ENCODE results near the gene UFSP1. TPM values are rescaled to one million over a fixed set of nuclear protein-coding genes. Genes with fewer than 3 reads are reported as not detected.

Gene UFSP1
- total RNA-seq, 1 experiment from 2014 or later = 5.6 TPM

DNA sequence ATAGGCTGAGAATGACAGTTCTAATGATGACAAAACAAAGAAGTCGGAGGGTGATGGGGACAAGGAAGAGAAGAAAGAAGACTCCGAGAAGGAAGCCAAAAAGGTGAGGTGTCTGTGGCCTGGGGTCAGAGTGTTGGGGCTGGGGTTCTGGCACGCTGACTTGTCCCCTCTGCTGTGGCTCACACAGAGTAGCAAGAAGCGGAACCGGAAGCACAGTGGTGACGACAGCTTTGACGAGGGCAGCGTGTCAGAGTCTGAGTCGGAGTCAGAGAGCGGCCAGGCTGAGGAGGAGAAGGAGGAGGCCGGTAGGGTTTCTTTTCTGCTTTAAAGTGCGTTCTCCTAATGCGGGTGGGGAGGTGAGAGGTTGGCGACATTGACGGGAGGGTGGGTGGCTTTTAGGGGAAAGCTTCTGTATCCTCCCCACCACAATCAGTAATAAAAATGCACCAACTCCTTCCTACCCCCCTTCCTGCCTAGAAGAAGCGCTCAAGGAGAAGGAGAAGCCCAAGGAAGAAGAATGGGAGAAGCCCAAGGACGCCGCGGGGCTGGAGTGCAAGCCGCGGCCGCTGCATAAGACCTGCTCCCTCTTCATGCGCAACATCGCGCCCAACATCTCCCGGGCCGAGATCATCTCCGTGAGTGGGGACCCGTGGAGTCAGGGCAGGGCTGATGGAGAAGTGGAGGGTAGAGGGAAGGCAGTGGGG is 4.6 kb downstream of the UFSP1 start (continued):
- no peak for TF ChIP-seq ZNF274 (IDR thresholded peaks at IDR 0.05; ENCODE audit: low read depth, low read length)
- no peak for TF ChIP-seq JUND (IDR thresholded peaks at IDR 0.05)
- TF ChIP-seq SIN3A (IDR thresholded peaks at IDR 0.05; ENCODE audit: low read depth) = no peak
- no peak for TF ChIP-seq ELF1 (IDR thresholded peaks at IDR 0.05; ENCODE audit: borderline replicate concordance, low read depth)

DNA sequence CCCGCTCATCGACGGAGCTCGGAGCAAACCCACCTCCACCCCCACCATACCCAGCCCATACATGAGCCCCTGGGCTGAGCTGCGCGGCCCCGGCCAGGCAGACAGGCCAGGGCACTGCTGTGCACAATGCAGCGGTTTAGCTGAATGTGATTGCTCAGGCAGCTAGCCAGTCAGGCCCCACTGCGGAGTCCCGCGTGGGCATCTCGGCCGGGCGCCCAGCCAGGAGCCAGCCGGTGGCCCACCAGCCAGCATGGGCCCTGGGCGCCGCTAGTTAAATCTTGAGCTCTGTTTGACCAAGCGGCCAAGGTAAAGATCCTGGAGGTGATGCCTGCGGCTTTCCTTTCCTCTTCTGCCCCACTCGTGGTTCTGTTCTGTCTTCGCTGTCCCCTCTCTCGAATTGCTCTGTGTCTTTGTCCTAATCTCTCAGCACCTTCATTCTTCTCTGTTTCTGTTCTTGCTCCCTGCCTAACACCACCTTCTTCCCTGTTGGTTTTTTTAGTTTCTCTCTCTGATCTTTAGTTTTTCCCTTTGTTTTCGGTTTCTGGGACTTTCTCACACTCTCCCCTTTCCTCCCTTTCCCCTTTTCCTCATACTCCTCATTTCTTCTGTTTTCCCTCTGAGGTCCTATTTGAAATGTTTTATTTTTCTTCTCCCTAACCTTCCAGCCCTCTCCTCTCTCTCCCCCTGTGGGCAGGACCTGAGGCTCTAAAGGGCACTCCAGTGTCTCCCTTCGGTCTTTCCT is 6.6 kb downstream of the UFSP1 start:
- RAD21 ChIA-PET (ENCODE audit: low non-redundant PET in 1 of 2, low total read pairs in 2 of 2, uncharacterized antibody in 2 of 2, unreplicated experiment in 2 of 2) = no interaction called here
- CTCF ChIA-PET = no interaction called here
- peaks cover 6% of the 10 kb centered on the region; the same call in 1 of the 2 replicates for H4K20me1 ChIP-seq (ENCODE audit: insufficient read depth)
- intact Hi-C loops (cut with micrococcal nuclease) = no loop called here
- no peak overlapping the region for H3K4me2 ChIP-seq (ENCODE audit: low read length)
- no peak overlapping the region for H3K27ac ChIP-seq (ENCODE audit: low read depth, low read length)
- no peak for TF ChIP-seq CEBPB (IDR thresholded peaks at IDR 0.05; ENCODE audit: low read depth)
- no peak for TF ChIP-seq FOSL1 (IDR thresholded peaks at IDR 0.05; ENCODE audit: low read depth)
- TF ChIP-seq TCF7L2 (IDR thresholded peaks at IDR 0.05; ENCODE audit: borderline replicate concordance, extremely low read depth, insufficient read depth, insufficient read length) = no peak
- TF ChIP-seq RAD21 (IDR thresholded peaks at IDR 0.05; ENCODE audit: low read depth) = no peak
- TF ChIP-seq, protein P1, sequence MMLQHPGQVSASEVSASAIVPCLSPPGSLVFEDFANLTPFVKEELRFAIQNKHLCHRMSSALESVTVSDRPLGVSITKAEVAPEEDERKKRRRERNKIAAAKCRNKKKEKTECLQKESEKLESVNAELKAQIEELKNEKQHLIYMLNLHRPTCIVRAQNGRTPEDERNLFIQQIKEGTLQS (IDR thresholded peaks at IDR 0.05) = no peak
- no peak for TF ChIP-seq POLR2AphosphoS5 (IDR thresholded peaks at IDR 0.05; ENCODE audit: low read depth, low read length)
- TF ChIP-seq YY1 (IDR thresholded peaks at IDR 0.05; ENCODE audit: extremely low read depth, insufficient replicate concordance, low read depth, low read length) = no peak
- no peak for TF ChIP-seq ELF1 (IDR thresholded peaks at IDR 0.05; ENCODE audit: borderline replicate concordance, low read depth)
- TF ChIP-seq CBX3 (IDR thresholded peaks at IDR 0.05; ENCODE audit: low read depth) = no peak
- TF ChIP-seq ZNF274 (IDR thresholded peaks at IDR 0.05; ENCODE audit: low read depth, low read length) = no peak
- TF ChIP-seq SRF (IDR thresholded peaks at IDR 0.05; ENCODE audit: low read depth) = no peak
- TF ChIP-seq EGR1 (IDR thresholded peaks at IDR 0.05; ENCODE audit: low read depth) = no peak
- TF ChIP-seq, protein P2, sequence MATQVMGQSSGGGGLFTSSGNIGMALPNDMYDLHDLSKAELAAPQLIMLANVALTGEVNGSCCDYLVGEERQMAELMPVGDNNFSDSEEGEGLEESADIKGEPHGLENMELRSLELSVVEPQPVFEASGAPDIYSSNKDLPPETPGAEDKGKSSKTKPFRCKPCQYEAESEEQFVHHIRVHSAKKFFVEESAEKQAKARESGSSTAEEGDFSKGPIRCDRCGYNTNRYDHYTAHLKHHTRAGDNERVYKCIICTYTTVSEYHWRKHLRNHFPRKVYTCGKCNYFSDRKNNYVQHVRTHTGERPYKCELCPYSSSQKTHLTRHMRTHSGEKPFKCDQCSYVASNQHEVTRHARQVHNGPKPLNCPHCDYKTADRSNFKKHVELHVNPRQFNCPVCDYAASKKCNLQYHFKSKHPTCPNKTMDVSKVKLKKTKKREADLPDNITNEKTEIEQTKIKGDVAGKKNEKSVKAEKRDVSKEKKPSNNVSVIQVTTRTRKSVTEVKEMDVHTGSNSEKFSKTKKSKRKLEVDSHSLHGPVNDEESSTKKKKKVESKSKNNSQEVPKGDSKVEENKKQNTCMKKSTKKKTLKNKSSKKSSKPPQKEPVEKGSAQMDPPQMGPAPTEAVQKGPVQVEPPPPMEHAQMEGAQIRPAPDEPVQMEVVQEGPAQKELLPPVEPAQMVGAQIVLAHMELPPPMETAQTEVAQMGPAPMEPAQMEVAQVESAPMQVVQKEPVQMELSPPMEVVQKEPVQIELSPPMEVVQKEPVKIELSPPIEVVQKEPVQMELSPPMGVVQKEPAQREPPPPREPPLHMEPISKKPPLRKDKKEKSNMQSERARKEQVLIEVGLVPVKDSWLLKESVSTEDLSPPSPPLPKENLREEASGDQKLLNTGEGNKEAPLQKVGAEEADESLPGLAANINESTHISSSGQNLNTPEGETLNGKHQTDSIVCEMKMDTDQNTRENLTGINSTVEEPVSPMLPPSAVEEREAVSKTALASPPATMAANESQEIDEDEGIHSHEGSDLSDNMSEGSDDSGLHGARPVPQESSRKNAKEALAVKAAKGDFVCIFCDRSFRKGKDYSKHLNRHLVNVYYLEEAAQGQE (IDR thresholded peaks at IDR 0.05; ENCODE audit: low read depth) = no peak
- TF ChIP-seq, protein P3, sequence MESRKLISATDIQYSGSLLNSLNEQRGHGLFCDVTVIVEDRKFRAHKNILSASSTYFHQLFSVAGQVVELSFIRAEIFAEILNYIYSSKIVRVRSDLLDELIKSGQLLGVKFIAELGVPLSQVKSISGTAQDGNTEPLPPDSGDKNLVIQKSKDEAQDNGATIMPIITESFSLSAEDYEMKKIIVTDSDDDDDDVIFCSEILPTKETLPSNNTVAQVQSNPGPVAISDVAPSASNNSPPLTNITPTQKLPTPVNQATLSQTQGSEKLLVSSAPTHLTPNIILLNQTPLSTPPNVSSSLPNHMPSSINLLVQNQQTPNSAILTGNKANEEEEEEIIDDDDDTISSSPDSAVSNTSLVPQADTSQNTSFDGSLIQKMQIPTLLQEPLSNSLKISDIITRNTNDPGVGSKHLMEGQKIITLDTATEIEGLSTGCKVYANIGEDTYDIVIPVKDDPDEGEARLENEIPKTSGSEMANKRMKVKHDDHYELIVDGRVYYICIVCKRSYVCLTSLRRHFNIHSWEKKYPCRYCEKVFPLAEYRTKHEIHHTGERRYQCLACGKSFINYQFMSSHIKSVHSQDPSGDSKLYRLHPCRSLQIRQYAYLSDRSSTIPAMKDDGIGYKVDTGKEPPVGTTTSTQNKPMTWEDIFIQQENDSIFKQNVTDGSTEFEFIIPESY (IDR thresholded peaks at IDR 0.05; ENCODE audit: extremely low read depth, insufficient replicate concordance, low read length) = no peak
- TF ChIP-seq, protein P4, sequence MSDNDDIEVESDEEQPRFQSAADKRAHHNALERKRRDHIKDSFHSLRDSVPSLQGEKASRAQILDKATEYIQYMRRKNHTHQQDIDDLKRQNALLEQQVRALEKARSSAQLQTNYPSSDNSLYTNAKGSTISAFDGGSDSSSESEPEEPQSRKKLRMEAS (IDR thresholded peaks at IDR 0.05) = no peak
- no peak for TF ChIP-seq SP1 (IDR thresholded peaks at IDR 0.05; ENCODE audit: low read depth)
- TF ChIP-seq JUND (IDR thresholded peaks at IDR 0.05) = no peak
- H3K4me1 ChIP-seq (ENCODE audit: control insufficient read depth in 1 of 2, insufficient read depth in 2 of 2, low read length in 2 of 2) = peaks cover 0 to 8% of the 10 kb centered on the region in 2 experiments; a peak in 1 of 4 replicates
- H3K36me3 ChIP-seq (ENCODE audit: control insufficient read depth in 1 of 2, insufficient read depth in 2 of 2, low read length in 2 of 2) = peaks cover 61 to 92% of the 10 kb centered on the region in 2 experiments
- H3K9me2 ChIP-seq (ENCODE audit: insufficient read depth) = no peaks in the 10 kb centered on the region
- POLR2A ChIA-PET = no interaction called here
- DNase-seq (ENCODE audit: low read depth, low spot score) (no peak), ATAC-seq (no peak)
- peaks cover 89% of the 10 kb centered on the region for H3K79me2 ChIP-seq (ENCODE audit: insufficient read depth, low read length)
- no peak overlapping the region for H3K4me3 ChIP-seq (replicated peaks in 1 of 2; ENCODE audit: low read depth in 1 of 2, low read length in 2 of 2)
- no peaks in the 10 kb centered on the region for H3K9me3 ChIP-seq (ENCODE audit: control insufficient read depth in 1 of 2, insufficient read depth in 1 of 2, low read depth in 1 of 2, low read length in 2 of 2)
- no peak overlapping the region for H3K9ac ChIP-seq (ENCODE audit: low read length)
- no peak overlapping the region for H2AFZ ChIP-seq (ENCODE audit: low read depth, low read length, poor library complexity, severe bottlenecking)
- H3K27me3 ChIP-seq (ENCODE audit: insufficient read depth, low read length) = no peaks in the 10 kb centered on the region
- BruUV-seq (replicated peaks) = no TSS peak
